Heart left ventricle (tissue), 13 donors: ENCODE measurements around the gene RGS6.

Experiments used
- CTCF ChIP-seq, 12 donors: fragments of 200-600 bp; sonication (generic) in 4 of 12; IDR thresholded peaks; one replicate each; pipeline versions ENCODE4 v1.5.0 to v1.8.0; 2018 to 2022; ENCODE audit warnings: antibody characterized with exemption in 12 of 12, mild to moderate bottlenecking in 5 of 12
- POLR2A ChIP-seq, 2 donors: fragments of 450-650 bp; IDR thresholded peaks; one replicate each; pipeline ENCODE4 v1.6.1; 2017; ENCODE audit warnings: antibody characterized with exemption in 2 of 2, mild to moderate bottlenecking in 2 of 2, moderate library complexity in 2 of 2
- donor health status: ischemic (EF 13 %, LVEDD 7.1; RV severe dilation, severe dysfunction).
- donor health status: DM: no; HTN: yes; CAD: no.
- donor health status: DM: no; HTN: no; CAD: no.
- donor health status: ischemic (EF 25% LVEDD 6.9; RV normal size, moderate dysfunction).
- donor health status: ischemic (EF 25% LVEDD 5.7; RV mildly dilated, moderate dysfunction).
- donor health status: ischemic (EF 35%, LVEDD 5.7; RV mildly dilated, moderate dysfunction).
- donor health status: nonischemic (EF 11% LVEDD 7.7; RV severe dilation, severe dysfunction).
- donor health status: DM: yes; HTN: yes; CAD: no.
- donor health status: PGD.
- donor health status: ischemic (EF 29% LVEDD 5.4; RV normal size, mild dysfunction).
- donor health status: nonischemic (EF 23%, LVEDD 6.1; RV moderate dilation, normal function).

- no peak for TF ChIP-seq CTCF (IDR thresholded peaks at IDR 0.05)
- TF ChIP-seq POLR2A (IDR thresholded peaks at IDR 0.05), result no peak
These were observed 162.8 kb downstream of the RGS6 start for GRCh38 chr14:72094844-72095582.
